LNCaP clone FGC (cell line): ENCODE measurements around the gene CREM.

Experiments used
- DNase-seq: peaks from one replicate; pipeline ENCODE4 v3.0.0-alpha.2; 2011; ENCODE audit warnings: low read depth
- H3K4me3 ChIP-seq: 2 replicates; pipeline ENCODE4 v1.5.1; 2011; ENCODE audit warnings: mild to moderate bottlenecking, low read depth, low read length, control low read depth
- CTCF ChIP-seq: IDR thresholded peaks from 2 replicates; pipeline ENCODE4 v1.5.1; 2012; ENCODE audit warnings: mild to moderate bottlenecking; ENCODE audit not compliant: control insufficient read depth, insufficient read depth; ENCODE audit errors: extremely low read depth

Gene CREM

GRCh38 chr10:35225204-35225603, 98.6 kb downstream of the CREM start:
- no peak overlapping the region for H3K4me3 ChIP-seq
- TF ChIP-seq CTCF: no peak
- DNase-seq: no peak

- no peak overlapping the region for H3K4me3 ChIP-seq
- TF ChIP-seq CTCF: no peak
- no peak for DNase-seq
Observed at GRCh38 chr10:35226507-35226906, 99.9 kb downstream of the CREM start.

- no peak for TF ChIP-seq CTCF
- H3K4me3 ChIP-seq: no peak overlapping the region
- DNase-seq: no peak
Observed at GRCh38 chr10:35228058-35228457, 101.4 kb downstream of the CREM start.

- TF ChIP-seq CTCF: no peak
- H3K4me3 ChIP-seq: no peak overlapping the region
- no peak for DNase-seq
Observed at GRCh38 chr10:35231646-35232045, 105.0 kb downstream of the CREM start.

GRCh38 chr10:35232527-35232926, 105.9 kb downstream of the CREM start:
- no peak overlapping the region for H3K4me3 ChIP-seq
- no peak for TF ChIP-seq CTCF
- no peak for DNase-seq

- DNase-seq: no peak
- no peak overlapping the region for H3K4me3 ChIP-seq
- no peak for TF ChIP-seq CTCF
Observed at GRCh38 chr10:35234073-35234472, 107.4 kb downstream of the CREM start.

- no peak for DNase-seq
- peak; percentile 74 for TF ChIP-seq CTCF
- H3K4me3 ChIP-seq: no peak overlapping the region
Observed at GRCh38 chr10:35236739-35237138, 110.1 kb downstream of the CREM start.
